SK-N-SH treated with all-trans-retinoic acid at 6 μM for 48 hours (cell line): ENCODE results near the gene SULT1C4.

Experiments
- ATAC-seq: fragments of 200-7000 bp; cut with Tn5 transposase; 3 replicates; pipeline ENCODE4 v1.9.1; 2020; ENCODE audit warnings: mild to moderate bottlenecking, moderate library complexity
- BACH2 ChIP-seq: fragments of 250-450 bp; sonication (Bioruptor Pico); IDR thresholded peaks from 2 replicates; pipeline ENCODE4 v1.9.0; 2021; ENCODE audit warnings: mild to moderate bottlenecking, borderline replicate concordance
- CREB5 ChIP-seq: fragments of 250-450 bp; sonication (Bioruptor Pico); IDR thresholded peaks from 2 replicates; pipeline ENCODE4 v1.5.1; 2020; ENCODE audit warnings: low read depth, mild to moderate bottlenecking, moderate library complexity
- CSDC2 ChIP-seq: fragments of 250-450 bp; sonication (Bioruptor Pico); IDR thresholded peaks from 2 replicates; pipeline ENCODE4 v1.5.0; 2020; ENCODE audit warnings: mild to moderate bottlenecking, moderate library complexity
- CSRNP3 ChIP-seq: fragments of 250-450 bp; sonication (Bioruptor Pico); IDR thresholded peaks from 2 replicates; pipeline ENCODE4 v1.5.1; 2021; ENCODE audit warnings: mild to moderate bottlenecking, moderate library complexity
- ESRRG ChIP-seq: fragments of 250-450 bp; sonication (Bioruptor Pico); IDR thresholded peaks from 2 replicates; pipeline ENCODE4 v1.6.1; 2021; ENCODE audit warnings: mild to moderate bottlenecking
- GLIS3 ChIP-seq: fragments of 250-450 bp; sonication (Bioruptor Pico); IDR thresholded peaks from 2 replicates; pipeline ENCODE4 v1.5.0; 2020; ENCODE audit warnings: mild to moderate bottlenecking, moderate library complexity
- ISL1 ChIP-seq: fragments of 250-450 bp; sonication (Bioruptor Pico); IDR thresholded peaks from 2 replicates; pipeline ENCODE4 v2.1.2; 2022; ENCODE audit warnings: mild to moderate bottlenecking, moderate library complexity
- OSR1 ChIP-seq: fragments of 250-450 bp; sonication (Bioruptor Pico); IDR thresholded peaks from 2 replicates; pipeline ENCODE4 v1.8.0; 2022; ENCODE audit warnings: moderate library complexity, mild to moderate bottlenecking, inconsistent platforms
- PATZ1 ChIP-seq: fragments of 250-450 bp; sonication (Bioruptor Pico); IDR thresholded peaks from 2 replicates; pipeline ENCODE4 v1.8.0; 2020; ENCODE audit warnings: mild to moderate bottlenecking, moderate library complexity, borderline replicate concordance
- PPARA ChIP-seq: fragments of 250-450 bp; sonication (Bioruptor Pico); IDR thresholded peaks from 2 replicates; pipeline ENCODE4 v1.5.0; 2020; ENCODE audit warnings: mild to moderate bottlenecking, borderline replicate concordance
- RARB ChIP-seq: fragments of 250-450 bp; sonication (Bioruptor Pico); IDR thresholded peaks from 2 replicates; pipeline ENCODE4 v1.8.0; 2021; ENCODE audit warnings: mild to moderate bottlenecking, moderate library complexity
- TCF4 ChIP-seq: fragments of 250-450 bp; sonication (Bioruptor Pico); IDR thresholded peaks from 2 replicates; pipeline ENCODE4 v1.8.0; 2021; ENCODE audit warnings: mild to moderate bottlenecking, moderate library complexity, borderline replicate concordance
- TOX ChIP-seq: fragments of 250-450 bp; sonication (Bioruptor Pico); IDR thresholded peaks from 2 replicates; pipeline ENCODE4 v1.8.0; 2021; ENCODE audit warnings: mild to moderate bottlenecking, moderate library complexity, borderline replicate concordance
- TSHZ2 ChIP-seq: fragments of 250-450 bp; sonication (Bioruptor Pico); IDR thresholded peaks from 2 replicates; pipeline ENCODE4 v1.5.0; 2020; ENCODE audit warnings: mild to moderate bottlenecking, moderate library complexity
- ZC3H10 ChIP-seq: fragments of 250-450 bp; sonication (Bioruptor Pico); IDR thresholded peaks from 2 replicates; pipeline ENCODE4 v1.5.1; 2021; ENCODE audit warnings: mild to moderate bottlenecking, moderate library complexity
- ZFP3 ChIP-seq: fragments of 250-450 bp; sonication (Bioruptor Pico); IDR thresholded peaks from 2 replicates; pipeline ENCODE4 v1.5.0; 2020; ENCODE audit warnings: mild to moderate bottlenecking, moderate library complexity
- ZNF565 ChIP-seq: fragments of 450-650 bp; formaldehyde crosslinking; conservative IDR thresholded peaks from 2 replicates; pipeline ENCODE4 v1.5.0; 2020; ENCODE audit warnings: low read depth, mild to moderate bottlenecking, moderate library complexity

The SULT1C4 gene

GRCh38 chr2:108376774-108377173, 980 bp upstream of the SULT1C4 start (continued):
- TF ChIP-seq ISL1 (CRISPR knock-in tag) = no peak
- no peak for TF ChIP-seq GLIS3
- TF ChIP-seq CREB5 (CRISPR knock-in tag) = no peak
- TF ChIP-seq RARB (CRISPR knock-in tag) = no peak

- ATAC-seq = peak; percentile 24; the same call in 1 of the 3 replicates
Observed at GRCh38 chr2:108377401-108377800, 353 bp upstream of the SULT1C4 start.

GRCh38 chr2:108378851-108379250, 1.1 kb downstream of the SULT1C4 start:
- no peak for ATAC-seq
- no peak for TF ChIP-seq OSR1 (CRISPR knock-in tag)
- no peak for TF ChIP-seq ZNF565
- TF ChIP-seq GLIS3 = no peak
- no peak for TF ChIP-seq BACH2
- TF ChIP-seq TCF4 (CRISPR knock-in tag) = no peak
- no peak for TF ChIP-seq ZC3H10 (CRISPR knock-in tag)
- TF ChIP-seq PPARA (CRISPR knock-in tag) = no peak
- TF ChIP-seq CSDC2 = no peak
- no peak for TF ChIP-seq TOX (CRISPR knock-in tag)
- TF ChIP-seq TSHZ2 = no peak

More at GRCh38 chr2:108377401-108377800, 353 bp upstream of the SULT1C4 start:
- no peak for TF ChIP-seq CSDC2
- no peak for TF ChIP-seq RARB (CRISPR knock-in tag)
- no peak for TF ChIP-seq TCF4 (CRISPR knock-in tag)
- no peak for TF ChIP-seq TSHZ2
- no peak for TF ChIP-seq ZFP3 (CRISPR knock-in tag)
- TF ChIP-seq PATZ1 (CRISPR knock-in tag) = no peak
- TF ChIP-seq ZC3H10 (CRISPR knock-in tag) = no peak
- no peak for TF ChIP-seq CSRNP3
- no peak for TF ChIP-seq ISL1 (CRISPR knock-in tag)
- TF ChIP-seq CREB5 (CRISPR knock-in tag) = no peak
- TF ChIP-seq ESRRG = no peak
